ENCODE results near the gene TMEM59L.

The TMEM59L gene

GRCh38 chr19:18610245-18610555, 2.5 kb upstream of the TMEM59L start:
- WGBS (ENCODE audit: insufficient coverage) = 36% methylated on average over 2 of the region's 3 CpGs
- POLR2A ChIA-PET = no interaction called here
- Histone ChIP-seq H3K27me3 (replicated peaks in 2 of 5; ENCODE audit: control insufficient read depth in 4 of 5, insufficient read depth in 5 of 5, low read length in 4 of 5) (peaks cover 9 to 97% (median 47%) of the 10 kb centered on the region in 5 experiments), H3K36me3 (ENCODE audit: control insufficient read depth in 4 of 4, insufficient read depth in 4 of 4, low read length in 3 of 4) (no peaks in the 10 kb centered on the region), H3K4me1 (ENCODE audit: control extremely low read depth in 1 of 4, control insufficient read depth in 4 of 4, insufficient read depth in 4 of 4, low read length in 3 of 4) (peaks cover 0 to 46% (median 28%) of the 10 kb centered on the region in 4 experiments), H3K27ac (ENCODE audit: insufficient read depth in 1 of 2, low read depth in 1 of 2, low read length in 2 of 2, poor library complexity in 1 of 2, severe bottlenecking in 2 of 2) (no peak overlapping the region), H3K4me3 (ENCODE audit: control insufficient read depth in 1 of 7, extremely low read depth in 1 of 7, insufficient read depth in 4 of 7, low read depth in 2 of 7, low read length in 6 of 7) (no peak overlapping the region), H3K9me3 (ENCODE audit: control extremely low read depth in 1 of 5, control insufficient read depth in 4 of 5, insufficient read depth in 2 of 5, low read depth in 1 of 5, low read length in 4 of 5) (no peaks in the 10 kb centered on the region)
- CTCF ChIA-PET = no interaction called here
- no peak for DNase-seq

GRCh38 chr19:18610556-18611326, 1.9 kb upstream of the TMEM59L start:
- H3K27ac ChIP-seq (ENCODE audit: insufficient read depth in 1 of 2, low read depth in 1 of 2, low read length in 2 of 2, poor library complexity in 1 of 2, severe bottlenecking in 2 of 2) = no peak overlapping the region
- under 1% methylated on average over 19 of the region's 45 CpGs for WGBS (ENCODE audit: insufficient coverage)
- H3K36me3 ChIP-seq (ENCODE audit: control insufficient read depth in 4 of 4, insufficient read depth in 4 of 4, low read length in 3 of 4) = no peaks in the 10 kb centered on the region
- H3K27me3 ChIP-seq (replicated peaks in 2 of 5; ENCODE audit: control insufficient read depth in 4 of 5, insufficient read depth in 5 of 5, low read length in 4 of 5) = peaks cover 9 to 97% (median 49%) of the 10 kb centered on the region in 5 experiments
- no peaks in the 10 kb centered on the region for H3K9me3 ChIP-seq (ENCODE audit: control extremely low read depth in 1 of 5, control insufficient read depth in 4 of 5, insufficient read depth in 2 of 5, low read depth in 1 of 5, low read length in 4 of 5)
- ChIA-PET POLR2A (no interaction called here), CTCF (no interaction called here)
- peaks cover 0 to 43% (median 28%) of the 10 kb centered on the region in 4 experiments for H3K4me1 ChIP-seq (ENCODE audit: control extremely low read depth in 1 of 4, control insufficient read depth in 4 of 4, insufficient read depth in 4 of 4, low read length in 3 of 4)
- no peak overlapping the region for H3K4me3 ChIP-seq (ENCODE audit: control insufficient read depth in 1 of 7, extremely low read depth in 1 of 7, insufficient read depth in 4 of 7, low read depth in 2 of 7, low read length in 6 of 7)
- DNase-seq = peak in 1 of 3 donors; percentile 26

GRCh38 chr19:18611327-18612050, 1.2 kb upstream of the TMEM59L start:
- Histone ChIP-seq H3K36me3 (ENCODE audit: control insufficient read depth in 4 of 4, insufficient read depth in 4 of 4, low read length in 3 of 4) (no peaks in the 10 kb centered on the region), H3K9me3 (ENCODE audit: control extremely low read depth in 1 of 5, control insufficient read depth in 4 of 5, insufficient read depth in 2 of 5, low read depth in 1 of 5, low read length in 4 of 5) (peaks cover 0 to 3% (median 0%) of the 10 kb centered on the region in 5 experiments), H3K4me3 (ENCODE audit: control insufficient read depth in 1 of 7, extremely low read depth in 1 of 7, insufficient read depth in 4 of 7, low read depth in 2 of 7, low read length in 6 of 7) (peak overlapping the region in 1 of 7 experiments; percentile 59), H3K27ac (ENCODE audit: insufficient read depth in 1 of 2, low read depth in 1 of 2, low read length in 2 of 2, poor library complexity in 1 of 2, severe bottlenecking in 2 of 2) (no peak overlapping the region), H3K27me3 (replicated peaks in 2 of 5; ENCODE audit: control insufficient read depth in 4 of 5, insufficient read depth in 5 of 5, low read length in 4 of 5) (peaks cover 9 to 98% (median 49%) of the 10 kb centered on the region in 5 experiments), H3K4me1 (ENCODE audit: control extremely low read depth in 1 of 4, control insufficient read depth in 4 of 4, insufficient read depth in 4 of 4, low read length in 3 of 4) (peaks cover 0 to 41% (median 27%) of the 10 kb centered on the region in 4 experiments)
- WGBS (ENCODE audit: insufficient coverage) = under 1% methylated on average over 32 of the region's 62 CpGs
- POLR2A ChIA-PET = no interaction called here
- peak in 1 of 3 donors; percentile 41 for DNase-seq
- CTCF ChIA-PET = interaction anchor here (1.6 kb wide), 1 partner anchor 24 kb away, joined by 3 read pairs; the partner anchor contains the start of gene REX1BD

GRCh38 chr19:18612051-18612771, 459 bp upstream of the TMEM59L start:
- ChIA-PET POLR2A (no interaction called here), CTCF (interaction anchor here (1.6 kb wide), 1 partner anchor 24 kb away, joined by 3 read pairs; the partner anchor contains the start of gene REX1BD)
- Histone ChIP-seq H3K4me3 (ENCODE audit: control insufficient read depth in 1 of 7, extremely low read depth in 1 of 7, insufficient read depth in 4 of 7, low read depth in 2 of 7, low read length in 6 of 7) (peak overlapping the region in 3 of 7 experiments; percentile 52 to 59 (median 53)), H3K9me3 (ENCODE audit: control extremely low read depth in 1 of 5, control insufficient read depth in 4 of 5, insufficient read depth in 2 of 5, low read depth in 1 of 5, low read length in 4 of 5) (peaks cover 0 to 4% (median 0%) of the 10 kb centered on the region in 5 experiments), H3K27ac (ENCODE audit: insufficient read depth in 1 of 2, low read depth in 1 of 2, low read length in 2 of 2, poor library complexity in 1 of 2, severe bottlenecking in 2 of 2) (no peak overlapping the region), H3K36me3 (ENCODE audit: control insufficient read depth in 4 of 4, insufficient read depth in 4 of 4, low read length in 3 of 4) (no peaks in the 10 kb centered on the region), H3K27me3 (replicated peaks in 2 of 5; ENCODE audit: control insufficient read depth in 4 of 5, insufficient read depth in 5 of 5, low read length in 4 of 5) (peaks cover 9 to 100% (median 49%) of the 10 kb centered on the region in 5 experiments), H3K4me1 (ENCODE audit: control extremely low read depth in 1 of 4, control insufficient read depth in 4 of 4, insufficient read depth in 4 of 4, low read length in 3 of 4) (peaks cover 0 to 37% (median 26%) of the 10 kb centered on the region in 4 experiments)
- no peak for DNase-seq
- 2% methylated on average over 22 of the region's 30 CpGs for WGBS (ENCODE audit: insufficient coverage)

- ChIA-PET CTCF (interaction anchor here (1.0 to 1.7 kb wide), 2 partner anchors 21 to 162 kb away, joined by 3 read pairs; no protein-coding TSS in a partner anchor), POLR2A (no interaction called here)
- Histone ChIP-seq H3K4me3 (ENCODE audit: control insufficient read depth in 1 of 7, extremely low read depth in 1 of 7, insufficient read depth in 4 of 7, low read depth in 2 of 7, low read length in 6 of 7) (no peak overlapping the region), H3K4me1 (ENCODE audit: control extremely low read depth in 1 of 4, control insufficient read depth in 4 of 4, insufficient read depth in 4 of 4, low read length in 3 of 4) (peaks cover 0 to 31% (median 22%) of the 10 kb centered on the region in 4 experiments), H3K27ac (ENCODE audit: insufficient read depth in 1 of 2, low read depth in 1 of 2, low read length in 2 of 2, poor library complexity in 1 of 2, severe bottlenecking in 2 of 2) (no peak overlapping the region), H3K27me3 (replicated peaks in 2 of 5; ENCODE audit: control insufficient read depth in 4 of 5, insufficient read depth in 5 of 5, low read length in 4 of 5) (peaks cover 4 to 90% (median 37%) of the 10 kb centered on the region in 5 experiments), H3K9me3 (ENCODE audit: control extremely low read depth in 1 of 5, control insufficient read depth in 4 of 5, insufficient read depth in 2 of 5, low read depth in 1 of 5, low read length in 4 of 5) (peaks cover 0 to 6% (median 0%) of the 10 kb centered on the region in 5 experiments), H3K36me3 (ENCODE audit: control insufficient read depth in 4 of 4, insufficient read depth in 4 of 4, low read length in 3 of 4) (no peaks in the 10 kb centered on the region)
- 40% methylated on average over 12 of the region's 23 CpGs for WGBS (ENCODE audit: insufficient coverage)
- DNase-seq = no peak
Measured at GRCh38 chr19:18613589-18614234, 1.0 kb downstream of the TMEM59L start.

GRCh38 chr19:18616023-18616422, 3.4 kb downstream of the TMEM59L start:
- Histone ChIP-seq H3K27ac (ENCODE audit: insufficient read depth in 1 of 2, low read depth in 1 of 2, low read length in 2 of 2, poor library complexity in 1 of 2, severe bottlenecking in 2 of 2) (no peak overlapping the region), H3K9me3 (ENCODE audit: control extremely low read depth in 1 of 5, control insufficient read depth in 4 of 5, insufficient read depth in 2 of 5, low read depth in 1 of 5, low read length in 4 of 5) (peaks cover 0 to 6% (median 0%) of the 10 kb centered on the region in 5 experiments), H3K27me3 (replicated peaks in 2 of 5; ENCODE audit: control insufficient read depth in 4 of 5, insufficient read depth in 5 of 5, low read length in 4 of 5) (peaks cover 0 to 69% (median 26%) of the 10 kb centered on the region in 5 experiments), H3K4me3 (ENCODE audit: control insufficient read depth in 1 of 7, extremely low read depth in 1 of 7, insufficient read depth in 4 of 7, low read depth in 2 of 7, low read length in 6 of 7) (no peak overlapping the region), H3K4me1 (ENCODE audit: control extremely low read depth in 1 of 4, control insufficient read depth in 4 of 4, insufficient read depth in 4 of 4, low read length in 3 of 4) (peaks cover 0 to 24% (median 18%) of the 10 kb centered on the region in 4 experiments), H3K36me3 (ENCODE audit: control insufficient read depth in 4 of 4, insufficient read depth in 4 of 4, low read length in 3 of 4) (no peaks in the 10 kb centered on the region)
- DNase-seq = no peak
- ChIA-PET POLR2A (no interaction called here), CTCF (no interaction called here)
- 96% methylated on average over 2 of the region's 3 CpGs for WGBS (ENCODE audit: insufficient coverage)

All from common myeloid progenitor, CD34-positive (primary cell).